Endothelial cell of umbilical vein (primary cell): ENCODE results near the gene FLACC1.

Experiments
- CTCF ChIP-seq, 2 donors: IDR thresholded peaks; 1 replicate in 1 of 2; 2 replicates in 1 of 2; pipeline ENCODE4 v1.5.1; 2011; ENCODE audit warnings: low read length in 2 of 2, mild to moderate bottlenecking in 2 of 2, moderate library complexity in 2 of 2, control low read depth in 1 of 2, inconsistent platforms in 1 of 2, low read depth in 1 of 2; ENCODE audit not compliant: insufficient read depth in 1 of 2; ENCODE audit errors: extremely low read depth in 1 of 2
- EZH2 ChIP-seq: IDR thresholded peaks from 2 replicates; pipeline ENCODE4 v1.6.1; 2012; ENCODE audit warnings: borderline replicate concordance, low read depth, mild to moderate bottlenecking, moderate library complexity, low read length, inconsistent platforms; ENCODE audit not compliant: severe bottlenecking
- FOS ChIP-seq: IDR thresholded peaks from 2 replicates; pipeline ENCODE4 v1.6.1; 2011; ENCODE audit warnings: mild to moderate bottlenecking, low read length, moderate library complexity, borderline replicate concordance; ENCODE audit not compliant: insufficient read depth
- JUN ChIP-seq: IDR thresholded peaks from 2 replicates; pipeline ENCODE4 v1.6.1; 2011; ENCODE audit warnings: borderline replicate concordance, low read depth; ENCODE audit not compliant: insufficient read length, insufficient read depth
- POLR2A ChIP-seq: IDR thresholded peaks from 2 replicates; pipeline ENCODE4 v1.6.1; 2012; ENCODE audit warnings: low read depth, mild to moderate bottlenecking, control low read depth, low read length
- POLR2AphosphoS5 ChIP-seq: IDR thresholded peaks from 2 replicates; pipeline ENCODE4 v1.6.1; 2012; ENCODE audit warnings: low read depth, mild to moderate bottlenecking, control low read depth, low read length, moderate library complexity; ENCODE audit not compliant: insufficient read depth

GRCh38 chr2:201244829-201245228 is 112.3 kb downstream of the FLACC1 start:
- TF ChIP-seq CTCF (IDR thresholded peaks at IDR 0.05; ENCODE audit: extremely low read depth in 1 of 2, insufficient read depth in 1 of 2, low read depth in 1 of 2, low read length in 2 of 2) (no peak), POLR2AphosphoS5 (no peak), POLR2A (no peak), FOS (no peak), JUN (no peak), EZH2 (no peak)
